Tibial nerve (tissue), 4 donors: ENCODE data around the gene PDE2A. TPM values are rescaled to one million over a fixed set of nuclear protein-coding genes. Genes with fewer than 3 reads are reported as not detected.

Experiments used
- DNase-seq, 2 donors: peaks; one replicate each; pipeline ENCODE4 v3.0.0-alpha.2; 2019; ENCODE audit warnings: low spot score in 2 of 2
- H3K27ac ChIP-seq, 4 donors: fragments of 200-600 bp; sonication (generic) in 3 of 4; one replicate each; pipeline ENCODE4 v1.5.1; 2017 to 2019; ENCODE audit warnings: mild to moderate bottlenecking in 1 of 4
- H3K27me3 ChIP-seq, 2 donors: fragments of 200-600 bp; sonication (generic) in 1 of 2; one replicate each; pipeline versions ENCODE4 v1.5.1 to v1.6.0; 2017 to 2019
- H3K36me3 ChIP-seq, 3 donors: fragments of 200-600 bp; sonication (generic); one replicate each; pipeline ENCODE4 v1.5.1; 2018 to 2019
- H3K4me1 ChIP-seq, 4 donors: fragments of 200-600 bp; sonication (generic) in 3 of 4; one replicate each; pipeline ENCODE4 v1.5.1; 2017 to 2019
- H3K4me3 ChIP-seq, 4 donors: fragments of 200-600 bp; sonication (generic) in 3 of 4; one replicate each; pipeline ENCODE4 v1.5.1; 2017 to 2019; ENCODE audit warnings: mild to moderate bottlenecking in 1 of 4, moderate library complexity in 1 of 4
- H3K9me3 ChIP-seq, 4 donors: fragments of 200-600 bp; sonication (generic) in 3 of 4; one replicate each; pipeline ENCODE4 v1.5.1; 2017 to 2019
- CTCF ChIP-seq, 5 experiments: fragments of 200-600 bp in 3 of 5; fragments of 450-650 bp in 2 of 5; sonication (generic) in 3 of 5; IDR thresholded peaks; one replicate each; pipeline ENCODE4 v1.5.1; 2016 to 2019; ENCODE audit warnings: antibody characterized with exemption in 5 of 5, mild to moderate bottlenecking in 3 of 5, moderate library complexity in 2 of 5
- EP300 ChIP-seq, 2 donors: sonication (generic); formaldehyde crosslinking; IDR thresholded peaks; one replicate each; pipeline ENCODE4 v1.6.1; 2017; ENCODE audit warnings: antibody characterized with exemption in 2 of 2, mild to moderate bottlenecking in 1 of 2
- POLR2A ChIP-seq, 2 donors: fragments of 450-650 bp; IDR thresholded peaks; one replicate each; pipeline ENCODE4 v1.6.1; 2017; ENCODE audit warnings: antibody characterized with exemption in 2 of 2, mild to moderate bottlenecking in 2 of 2, moderate library complexity in 2 of 2
- WGBS, 2 donors: methylation state at CpG; one replicate each; pipeline ENCODE4 v1.1.5; 2018; 5-methylcytosine and 5-hydroxymethylcytosine counted together
- total RNA-seq, 4 donors: library from RNA; depleted of rRNA; stranded (reverse); fragments of >200 nt; gene quantifications; one replicate each; pipeline ENCODE4 v1.1.0, GENCODE V29; 2016

Gene PDE2A
- total RNA-seq, 4 donors from 2014 or later, result 30.3 to 75.7 (median 43.1) TPM

- H3K27ac ChIP-seq, result peak overlapping the region in 1 of 4 donors; percentile 91
- peaks cover 0 to 32% (median 0%) of the 10 kb centered on the region in 3 donors for H3K36me3 ChIP-seq
- peaks cover 0 to 92% (median 37%) of the 10 kb centered on the region in 4 donors for H3K4me1 ChIP-seq
- TF ChIP-seq EP300 (IDR thresholded peaks at IDR 0.05) (no peak), CTCF (IDR thresholded peaks at IDR 0.05) (no peak), POLR2A (IDR thresholded peaks at IDR 0.05) (no peak)
- H3K4me3 ChIP-seq, result no peak overlapping the region
- no peaks in the 10 kb centered on the region for H3K27me3 ChIP-seq
- no peaks in the 10 kb centered on the region for H3K9me3 ChIP-seq
- no peak for DNase-seq
- WGBS, 2 donors, result 76 to 84% methylated on average over 7 to 9 of the region's 9 CpGs
Observed at GRCh38 chr11:72718101-72718501, 43.9 kb upstream of the PDE2A start.

- WGBS, 2 donors, result 78 to 89% methylated on average over 11 to 12 of the region's 14 CpGs
- TF ChIP-seq POLR2A (IDR thresholded peaks at IDR 0.05) (no peak), EP300 (IDR thresholded peaks at IDR 0.05) (no peak), CTCF (IDR thresholded peaks at IDR 0.05) (no peak)
- Histone ChIP-seq H3K36me3 (peaks cover 0 to 32% (median 0%) of the 10 kb centered on the region in 3 donors), H3K4me1 (peaks cover 0 to 94% (median 39%) of the 10 kb centered on the region in 4 donors), H3K9me3 (no peaks in the 10 kb centered on the region), H3K27ac (no peak overlapping the region), H3K4me3 (no peak overlapping the region), H3K27me3 (no peaks in the 10 kb centered on the region)
- no peak for DNase-seq
Observed at GRCh38 chr11:72716788-72717435, 42.7 kb upstream of the PDE2A start.

GRCh38 chr11:72716290-72716689 is 42.1 kb upstream of the PDE2A start:
- H3K4me1 ChIP-seq, result peaks cover 0 to 89% (median 37%) of the 10 kb centered on the region in 4 donors
- H3K36me3 ChIP-seq, result peaks cover 0 to 34% (median 0%) of the 10 kb centered on the region in 3 donors
- TF ChIP-seq EP300 (IDR thresholded peaks at IDR 0.05) (no peak), CTCF (IDR thresholded peaks at IDR 0.05) (no peak), POLR2A (IDR thresholded peaks at IDR 0.05) (no peak)
- no peak for DNase-seq
- no peak overlapping the region for H3K4me3 ChIP-seq
- WGBS, 2 donors, result 64 to 67% methylated on average over 6 to 7 of the region's 7 CpGs
- no peaks in the 10 kb centered on the region for H3K9me3 ChIP-seq
- H3K27ac ChIP-seq, result no peak overlapping the region
- H3K27me3 ChIP-seq, result no peaks in the 10 kb centered on the region

GRCh38 chr11:72712841-72713240 is 38.6 kb upstream of the PDE2A start:
- TF ChIP-seq EP300 (IDR thresholded peaks at IDR 0.05), result no peak
- no peak for TF ChIP-seq CTCF (IDR thresholded peaks at IDR 0.05)
- TF ChIP-seq POLR2A (IDR thresholded peaks at IDR 0.05), result no peak
- H3K36me3 ChIP-seq, result peaks cover 0 to 60% (median 17%) of the 10 kb centered on the region in 3 donors
- no peak for DNase-seq
- peaks cover 0 to 56% (median 14%) of the 10 kb centered on the region in 4 donors for H3K4me1 ChIP-seq
- no peaks in the 10 kb centered on the region for H3K9me3 ChIP-seq
- peak overlapping the region in 1 of 4 donors; percentile 5 for H3K4me3 ChIP-seq
- H3K27me3 ChIP-seq, result no peaks in the 10 kb centered on the region
- WGBS, 2 donors, result 25 to 29% methylated on average over 10 of the region's 10 CpGs
- peak overlapping the region in 3 of 4 donors; percentile 41 to 83 (median 80) for H3K27ac ChIP-seq

GRCh38 chr11:72712168-72712751 is 38.0 kb upstream of the PDE2A start:
- WGBS, 2 donors, result 23 to 32% methylated on average over 26 of the region's 26 CpGs
- Histone ChIP-seq H3K4me1 (peaks cover 0 to 50% (median 14%) of the 10 kb centered on the region in 4 donors), H3K27ac (peak overlapping the region in 3 of 4 donors; percentile 41 to 83 (median 80)), H3K4me3 (peak overlapping the region in 1 of 4 donors; percentile 5), H3K27me3 (no peaks in the 10 kb centered on the region), H3K9me3 (no peaks in the 10 kb centered on the region), H3K36me3 (peaks cover 0 to 62% (median 23%) of the 10 kb centered on the region in 3 donors)
- TF ChIP-seq EP300 (IDR thresholded peaks at IDR 0.05) (peak in 1 of 2 donors; percentile 55), CTCF (IDR thresholded peaks at IDR 0.05) (no peak), POLR2A (IDR thresholded peaks at IDR 0.05) (no peak)
- peak; percentile 57 to 62 for DNase-seq
